Neural cell (in vitro differentiated cells): ENCODE results near the gene MED4. TPM values are rescaled to one million over a fixed set of nuclear protein-coding genes. Genes with fewer than 3 reads are reported as not detected.

Experiments used
- H2AFZ ChIP-seq: fragments of 200-600, 300-800 bp; sonication (generic), shearing (Covaris generic); 2 replicates; pipeline ENCODE4 v1.6.0; 2014; ENCODE audit warnings: low read depth, mild to moderate bottlenecking, antibody characterized with exemption, low read length, moderate library complexity
- H3F3A ChIP-seq: fragments of 200-600 bp; shearing (Covaris generic); 2 replicates; pipeline ENCODE4 v1.6.1; 2016; ENCODE audit warnings: mild to moderate bottlenecking, moderate library complexity, mixed read lengths, antibody characterized with exemption, low read length; ENCODE audit not compliant: insufficient read depth, poor library complexity, severe bottlenecking
- H3K27ac ChIP-seq: fragments of 200-600, 300-800 bp; sonication (generic), shearing (Covaris generic); 2 replicates; pipeline ENCODE4 v1.5.1; 2014; ENCODE audit warnings: mild to moderate bottlenecking, low read length, moderate library complexity
- H3K27me3 ChIP-seq: fragments of 300-800, 200-600 bp; sonication (generic), shearing (Covaris generic); 2 replicates; pipeline ENCODE4 v1.6.0; 2014; ENCODE audit warnings: mild to moderate bottlenecking, low read depth, low read length, moderate library complexity; ENCODE audit not compliant: insufficient read depth
- H3K36me3 ChIP-seq: fragments of 300-800, 200-600 bp; sonication (generic), shearing (Covaris generic); 2 replicates; pipeline ENCODE4 v1.5.1; 2014; ENCODE audit warnings: mild to moderate bottlenecking, antibody characterized with exemption, low read length, moderate library complexity; ENCODE audit not compliant: insufficient read depth
- H3K4me2 ChIP-seq: fragments of 300-800, 200-600 bp; sonication (generic), shearing (Covaris generic); 2 replicates; pipeline ENCODE4 v1.6.0; 2014; ENCODE audit warnings: mild to moderate bottlenecking, low read length
- H3K4me3 ChIP-seq: fragments of 300-800, 200-600 bp; sonication (generic), shearing (Covaris generic); 2 replicates; pipeline ENCODE4 v1.5.1; 2014; ENCODE audit warnings: mild to moderate bottlenecking, low read length, moderate library complexity
- H3K79me2 ChIP-seq: fragments of 200-600 bp; shearing (Covaris generic); replicated peaks from 2 replicates; pipeline ENCODE4 v1.6.0; 2014; ENCODE audit warnings: mild to moderate bottlenecking, low read length, moderate library complexity; ENCODE audit not compliant: insufficient read depth
- H3K9ac ChIP-seq: fragments of 300-800, 200-600 bp; sonication (generic), shearing (Covaris generic); 2 replicates; pipeline ENCODE4 v1.6.1; 2016; ENCODE audit warnings: mild to moderate bottlenecking, low read length, mixed read lengths
- H3K9me2 ChIP-seq: fragments of 200-600 bp; shearing (Covaris generic); 2 replicates; pipeline ENCODE4 v1.6.1; 2016; ENCODE audit warnings: mild to moderate bottlenecking, low read length, mixed read lengths; ENCODE audit not compliant: insufficient read depth
- H3K9me3 ChIP-seq: fragments of 200-600, 300-800 bp; sonication (generic), shearing (Covaris generic); 2 replicates; pipeline ENCODE4 v1.6.1; 2016; ENCODE audit warnings: mild to moderate bottlenecking, mixed run types, low read length, moderate library complexity, mixed read lengths
- H4K20me1 ChIP-seq: fragments of 200-600 bp; shearing (Covaris generic); 2 replicates; pipeline ENCODE4 v1.6.1; 2016; ENCODE audit warnings: mild to moderate bottlenecking, mixed run types; ENCODE audit not compliant: insufficient read depth
- EP300 ChIP-seq: fragments of 450-650 bp; conservative IDR thresholded peaks from 2 replicates; pipeline ENCODE4 v1.6.1; 2014; ENCODE audit warnings: antibody characterized with exemption, mild to moderate bottlenecking, moderate library complexity; ENCODE audit not compliant: poor library complexity, severe bottlenecking
- EZH2 ChIP-seq: fragments of 200-600, 300-800 bp; shearing (Covaris generic), sonication (generic); IDR thresholded peaks from 2 replicates; pipeline ENCODE4 v1.6.1; 2014; ENCODE audit warnings: antibody characterized with exemption, low read length, borderline replicate concordance, mild to moderate bottlenecking; ENCODE audit not compliant: insufficient read depth, poor library complexity, severe bottlenecking
- MXI1 ChIP-seq: fragments of 450-650 bp; conservative IDR thresholded peaks from 2 replicates; pipeline ENCODE4 v1.6.1; 2014; ENCODE audit warnings: antibody characterized with exemption, mild to moderate bottlenecking; ENCODE audit not compliant: poor library complexity, severe bottlenecking
- POLR2AphosphoS5 ChIP-seq: IDR thresholded peaks from 2 replicates; pipeline ENCODE4 v1.6.1; 2012
- RAD21 ChIP-seq: fragments of 450-650 bp; conservative IDR thresholded peaks from 2 replicates; pipeline ENCODE4 v1.6.1; 2014; ENCODE audit warnings: antibody characterized with exemption, mild to moderate bottlenecking, moderate library complexity
- SMC3 ChIP-seq: fragments of 450-650 bp; conservative IDR thresholded peaks from 2 replicates; pipeline ENCODE4 v1.6.1; 2014; ENCODE audit warnings: antibody characterized with exemption, mild to moderate bottlenecking, moderate library complexity; ENCODE audit not compliant: poor library complexity
- TAF1 ChIP-seq: IDR thresholded peaks from 2 replicates; pipeline ENCODE4 v1.6.1; 2012; ENCODE audit warnings: low read depth
- polyA plus RNA-seq: library from polyadenylated mRNA; depleted of rRNA; stranded (reverse); fragments of >200 nt; gene quantifications from 2 replicates; pipeline ENCODE4 v1.2.3, GENCODE V29; 2014
- TF ChIP-seq, protein P1 (sequence below): fragments of 450-650 bp; IDR thresholded peaks from 2 replicates; pipeline ENCODE4 v1.5.1; 2014; ENCODE audit warnings: antibody characterized with exemption, mild to moderate bottlenecking, moderate library complexity; ENCODE audit not compliant: poor library complexity, severe bottlenecking
- TF ChIP-seq, protein P2 (sequence below): IDR thresholded peaks from 2 replicates; pipeline ENCODE4 v1.6.1; 2012; ENCODE audit warnings: borderline replicate concordance

Gene MED4
- polyA plus RNA-seq, 1 donor from 2014 or later, result 87.5 TPM

DNA sequence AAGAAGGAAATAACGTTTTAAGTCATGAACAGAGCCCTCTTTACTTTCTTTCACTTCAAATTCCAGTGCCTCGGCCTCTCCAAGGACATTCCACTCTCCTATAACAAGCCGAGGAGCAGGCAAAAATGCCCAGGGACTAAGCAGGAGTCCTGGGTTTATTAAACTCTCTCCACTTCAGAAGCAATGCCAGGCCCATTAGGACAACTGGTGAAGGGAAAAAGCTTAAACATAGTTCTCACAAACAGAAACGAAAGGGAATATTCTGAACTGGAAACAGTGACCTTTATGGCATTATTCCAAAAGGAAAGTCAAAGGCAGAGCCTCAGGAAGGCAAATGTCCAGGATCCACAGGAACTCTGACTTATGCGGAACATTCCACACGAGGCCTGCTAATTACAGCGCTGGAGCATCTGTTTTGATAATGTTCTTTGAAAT lies 30.9 kb upstream of the MED4 start:
- Histone ChIP-seq H4K20me1 (no peaks in the 10 kb centered on the region), H3K9me2 (no peaks in the 10 kb centered on the region), H3K4me3 (no peak overlapping the region), H3K36me3 (no peaks in the 10 kb centered on the region), H3K9me3 (no peaks in the 10 kb centered on the region), H3K4me2 (no peak overlapping the region), H3K79me2 (no peaks in the 10 kb centered on the region), H2AFZ (no peak overlapping the region), H3F3A (no peaks in the 10 kb centered on the region), H3K27ac (no peak overlapping the region), H3K9ac (no peak overlapping the region), H3K27me3 (no peaks in the 10 kb centered on the region)
- TF ChIP-seq, protein P1, sequence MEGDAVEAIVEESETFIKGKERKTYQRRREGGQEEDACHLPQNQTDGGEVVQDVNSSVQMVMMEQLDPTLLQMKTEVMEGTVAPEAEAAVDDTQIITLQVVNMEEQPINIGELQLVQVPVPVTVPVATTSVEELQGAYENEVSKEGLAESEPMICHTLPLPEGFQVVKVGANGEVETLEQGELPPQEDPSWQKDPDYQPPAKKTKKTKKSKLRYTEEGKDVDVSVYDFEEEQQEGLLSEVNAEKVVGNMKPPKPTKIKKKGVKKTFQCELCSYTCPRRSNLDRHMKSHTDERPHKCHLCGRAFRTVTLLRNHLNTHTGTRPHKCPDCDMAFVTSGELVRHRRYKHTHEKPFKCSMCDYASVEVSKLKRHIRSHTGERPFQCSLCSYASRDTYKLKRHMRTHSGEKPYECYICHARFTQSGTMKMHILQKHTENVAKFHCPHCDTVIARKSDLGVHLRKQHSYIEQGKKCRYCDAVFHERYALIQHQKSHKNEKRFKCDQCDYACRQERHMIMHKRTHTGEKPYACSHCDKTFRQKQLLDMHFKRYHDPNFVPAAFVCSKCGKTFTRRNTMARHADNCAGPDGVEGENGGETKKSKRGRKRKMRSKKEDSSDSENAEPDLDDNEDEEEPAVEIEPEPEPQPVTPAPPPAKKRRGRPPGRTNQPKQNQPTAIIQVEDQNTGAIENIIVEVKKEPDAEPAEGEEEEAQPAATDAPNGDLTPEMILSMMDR, result no peak
- TF ChIP-seq POLR2AphosphoS5 (no peak), MXI1 (no peak), EZH2 (no peak), RAD21 (no peak), SMC3 (no peak), TAF1 (no peak), EP300 (no peak)
- TF ChIP-seq, protein P2, sequence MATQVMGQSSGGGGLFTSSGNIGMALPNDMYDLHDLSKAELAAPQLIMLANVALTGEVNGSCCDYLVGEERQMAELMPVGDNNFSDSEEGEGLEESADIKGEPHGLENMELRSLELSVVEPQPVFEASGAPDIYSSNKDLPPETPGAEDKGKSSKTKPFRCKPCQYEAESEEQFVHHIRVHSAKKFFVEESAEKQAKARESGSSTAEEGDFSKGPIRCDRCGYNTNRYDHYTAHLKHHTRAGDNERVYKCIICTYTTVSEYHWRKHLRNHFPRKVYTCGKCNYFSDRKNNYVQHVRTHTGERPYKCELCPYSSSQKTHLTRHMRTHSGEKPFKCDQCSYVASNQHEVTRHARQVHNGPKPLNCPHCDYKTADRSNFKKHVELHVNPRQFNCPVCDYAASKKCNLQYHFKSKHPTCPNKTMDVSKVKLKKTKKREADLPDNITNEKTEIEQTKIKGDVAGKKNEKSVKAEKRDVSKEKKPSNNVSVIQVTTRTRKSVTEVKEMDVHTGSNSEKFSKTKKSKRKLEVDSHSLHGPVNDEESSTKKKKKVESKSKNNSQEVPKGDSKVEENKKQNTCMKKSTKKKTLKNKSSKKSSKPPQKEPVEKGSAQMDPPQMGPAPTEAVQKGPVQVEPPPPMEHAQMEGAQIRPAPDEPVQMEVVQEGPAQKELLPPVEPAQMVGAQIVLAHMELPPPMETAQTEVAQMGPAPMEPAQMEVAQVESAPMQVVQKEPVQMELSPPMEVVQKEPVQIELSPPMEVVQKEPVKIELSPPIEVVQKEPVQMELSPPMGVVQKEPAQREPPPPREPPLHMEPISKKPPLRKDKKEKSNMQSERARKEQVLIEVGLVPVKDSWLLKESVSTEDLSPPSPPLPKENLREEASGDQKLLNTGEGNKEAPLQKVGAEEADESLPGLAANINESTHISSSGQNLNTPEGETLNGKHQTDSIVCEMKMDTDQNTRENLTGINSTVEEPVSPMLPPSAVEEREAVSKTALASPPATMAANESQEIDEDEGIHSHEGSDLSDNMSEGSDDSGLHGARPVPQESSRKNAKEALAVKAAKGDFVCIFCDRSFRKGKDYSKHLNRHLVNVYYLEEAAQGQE, result no peak

DNA sequence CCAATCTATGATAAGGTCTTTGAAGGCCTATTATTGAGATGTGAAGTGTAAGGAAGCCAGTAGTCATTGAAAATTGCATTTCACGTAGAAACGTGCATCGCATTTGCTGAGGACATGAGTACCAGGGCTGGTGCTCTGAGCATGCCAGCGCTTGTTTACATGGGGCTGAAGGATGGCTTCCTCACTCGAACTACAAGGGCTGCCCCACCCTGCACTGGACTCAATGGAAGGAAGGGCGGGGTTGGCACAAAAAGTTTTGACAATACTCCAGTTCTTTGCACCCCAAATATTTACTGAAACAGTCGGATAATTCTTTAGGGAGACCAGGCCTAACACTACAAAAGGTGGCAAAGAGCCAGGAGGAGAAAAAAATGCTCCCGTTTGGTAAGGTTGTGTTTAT lies 28.9 kb upstream of the MED4 start:
- Histone ChIP-seq H3K36me3 (no peaks in the 10 kb centered on the region), H3K4me2 (no peak overlapping the region), H4K20me1 (no peaks in the 10 kb centered on the region), H2AFZ (no peak overlapping the region), H3K4me3 (no peak overlapping the region), H3K9me2 (no peaks in the 10 kb centered on the region), H3K9ac (no peak overlapping the region), H3K9me3 (no peaks in the 10 kb centered on the region), H3F3A (no peaks in the 10 kb centered on the region), H3K27ac (no peak overlapping the region), H3K79me2 (no peaks in the 10 kb centered on the region), H3K27me3 (no peaks in the 10 kb centered on the region)
- TF ChIP-seq, protein P1, result no peak
- TF ChIP-seq, protein P2, result no peak
- TF ChIP-seq EP300, result no peak
- TF ChIP-seq EZH2, result no peak
- TF ChIP-seq SMC3, result no peak
- TF ChIP-seq POLR2AphosphoS5, result no peak
- no peak for TF ChIP-seq TAF1
- no peak for TF ChIP-seq MXI1
- TF ChIP-seq RAD21, result no peak
